Aorta (tissue), 5 donors: ENCODE data around the gene NOX3. TPM values are rescaled to one million over a fixed set of nuclear protein-coding genes. Genes with fewer than 3 reads are reported as not detected.
"Not testable (repeated sequence)": the region's sequence is repeated elsewhere in the genome, so short reads cannot be mapped to it uniquely, and the experiment has no call there.

Source experiments
- ATAC-seq: fragments of 200-7000 bp; cut with Tn5 transposase; one replicate; pipeline ENCODE4 v1.9.1; 2022; ENCODE audit warnings: moderate library complexity; ENCODE audit not compliant: low FRiP score
- DNase-seq, 2 donors: peaks; one replicate each; pipeline ENCODE4 v3.0.0-alpha.2; 2020
- H3K27ac ChIP-seq, 2 donors: one replicate each; pipeline ENCODE4 v1.5.1; 2013; ENCODE audit warnings: low read length in 2 of 2, mild to moderate bottlenecking in 2 of 2, moderate library complexity in 2 of 2, control low read depth in 1 of 2, inconsistent platforms in 1 of 2, low read depth in 1 of 2
- H3K27me3 ChIP-seq, 2 donors: one replicate each; pipeline ENCODE4 v1.6.1; 2013; ENCODE audit warnings: control low read depth in 1 of 2, low read length in 1 of 2, mild to moderate bottlenecking in 1 of 2, moderate library complexity in 1 of 2; ENCODE audit not compliant: insufficient read depth in 2 of 2, control insufficient read depth in 1 of 2
- H3K36me3 ChIP-seq, 2 donors: one replicate each; pipeline ENCODE4 v1.6.1; 2013; ENCODE audit warnings: control low read depth in 1 of 2, low read length in 1 of 2, mild to moderate bottlenecking in 1 of 2; ENCODE audit not compliant: insufficient read depth in 2 of 2, control insufficient read depth in 1 of 2
- H3K4me1 ChIP-seq, 2 donors: one replicate each; pipeline ENCODE4 v1.6.1; 2013; ENCODE audit warnings: low read length in 2 of 2, control low read depth in 1 of 2, mild to moderate bottlenecking in 1 of 2, moderate library complexity in 1 of 2; ENCODE audit not compliant: insufficient read depth in 2 of 2, control insufficient read depth in 1 of 2
- H3K4me3 ChIP-seq, 2 donors: one replicate each; pipeline ENCODE4 v1.5.1; 2013; ENCODE audit warnings: low read length in 2 of 2, control low read depth in 1 of 2, mild to moderate bottlenecking in 1 of 2
- H3K9me3 ChIP-seq: one replicate; pipeline ENCODE4 v1.6.1; 2013; ENCODE audit warnings: mild to moderate bottlenecking, low read length; ENCODE audit not compliant: control insufficient read depth
- WGBS, 2 donors: extraction: QIAGEN DNeasy Blood & Tissue Kit; methylation state at CpG; one replicate each; pipeline ENCODE4 v1.1.7; 2013; 5-methylcytosine and 5-hydroxymethylcytosine counted together
- intact Hi-C, 2 donors: fragments of 100-400 bp; cut with DNase I; formaldehyde crosslinking; loops; one replicate each; pipeline versions ENCODE4 v1.14.2 to v1.15.0; 2022
- polyA plus RNA-seq, 2 donors: library from polyadenylated mRNA; stranded (reverse); fragments of 200-250 nt; gene quantifications; one replicate each; pipeline ENCODE4 v1.2.3, GENCODE V29; 2013
- total RNA-seq, 2 donors: library from RNA; stranded (reverse); fragmentation: NEBNext Ultra II Directional; extraction: Animal tissue kit (Norgen Biotek cat#: 25700); gene quantifications; one replicate each; pipeline ENCODE4 v1.2.1, GENCODE V29; 2021
- donor health status: healthy with polysubstance abuse.
- donor health status: Bipolar disorder and iron deficiency.
- donor health status: DM: no; HTN: no; CAD: no.
- donor health status: DM: no; HTN: no; CAD: no.
- donor health status: DM: yes; HTN: yes; CAD: no.

NOX3 gene
- total and polyA plus RNA-seq, 4 donors = not detected

DNA sequence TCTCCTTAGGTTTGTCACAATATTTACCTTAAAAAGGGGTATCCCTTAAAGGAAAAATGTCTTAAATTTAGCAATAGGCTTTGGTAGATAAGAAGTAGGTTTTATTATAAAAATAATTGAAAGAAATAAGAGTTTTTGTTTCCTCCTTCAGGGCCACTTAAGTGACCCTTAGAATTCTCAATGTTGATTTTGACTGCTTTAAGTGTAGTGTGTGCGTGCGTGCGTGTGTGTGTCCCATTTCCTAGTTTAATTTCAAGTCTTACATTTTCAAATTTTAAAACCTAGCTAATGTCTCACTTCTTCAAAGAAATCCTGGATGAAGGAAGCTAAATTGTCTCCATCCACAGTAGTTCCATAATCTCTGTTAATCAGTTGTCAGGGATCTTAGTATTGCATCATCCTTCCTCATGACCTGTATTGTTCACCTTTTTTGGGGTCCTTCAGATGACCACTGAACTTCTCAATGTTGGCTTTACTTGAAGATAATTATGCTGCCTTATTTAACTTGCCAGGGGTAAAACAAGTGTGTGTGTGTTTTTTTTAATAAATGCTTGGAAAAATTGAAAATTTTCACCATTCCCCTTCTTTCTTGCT lies 90.7 kb downstream of the NOX3 start:
- H3K27me3 ChIP-seq = no peaks in the 10 kb centered on the region
- WGBS, 2 donors = 92 to 93% methylated on average over 3 of the region's 3 CpGs
- H3K27ac ChIP-seq = no peak overlapping the region
- DNase-seq (no peak), ATAC-seq (no peak)
- H3K4me3 ChIP-seq = no peak overlapping the region
- intact Hi-C loops = no loop called here
- no peaks in the 10 kb centered on the region for H3K4me1 ChIP-seq
- H3K36me3 ChIP-seq = no peaks in the 10 kb centered on the region
- no peaks in the 10 kb centered on the region for H3K9me3 ChIP-seq

DNA sequence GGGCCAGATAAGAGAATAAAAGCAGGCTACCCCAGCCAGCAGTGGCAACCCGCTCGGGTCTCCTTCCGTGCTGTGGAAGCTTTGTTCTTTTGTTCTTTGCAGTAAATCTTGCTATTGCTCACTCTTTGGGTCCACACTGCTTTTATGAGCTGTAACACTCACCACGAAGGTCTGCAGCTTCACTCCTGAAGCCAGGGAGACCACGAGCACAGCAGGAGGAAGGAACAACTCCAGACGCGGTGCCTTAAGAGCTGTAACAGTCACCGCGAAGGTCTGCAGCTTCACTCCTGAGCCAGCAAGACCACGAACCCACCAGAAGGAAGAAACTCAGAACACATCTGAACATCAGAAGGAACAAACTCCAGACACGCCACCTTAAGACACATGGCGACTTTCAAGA lies 91.6 kb downstream of the NOX3 start:
- H3K9me3 ChIP-seq, H3K36me3 ChIP-seq, DNase-seq, H3K4me1 ChIP-seq, intact Hi-C loops, H3K27ac ChIP-seq, ATAC-seq, H3K4me3 ChIP-seq, H3K27me3 ChIP-seq: not testable (repeated sequence)
- WGBS, 2 donors = 78 to 79% methylated on average over 12 of the region's 12 CpGs

DNA sequence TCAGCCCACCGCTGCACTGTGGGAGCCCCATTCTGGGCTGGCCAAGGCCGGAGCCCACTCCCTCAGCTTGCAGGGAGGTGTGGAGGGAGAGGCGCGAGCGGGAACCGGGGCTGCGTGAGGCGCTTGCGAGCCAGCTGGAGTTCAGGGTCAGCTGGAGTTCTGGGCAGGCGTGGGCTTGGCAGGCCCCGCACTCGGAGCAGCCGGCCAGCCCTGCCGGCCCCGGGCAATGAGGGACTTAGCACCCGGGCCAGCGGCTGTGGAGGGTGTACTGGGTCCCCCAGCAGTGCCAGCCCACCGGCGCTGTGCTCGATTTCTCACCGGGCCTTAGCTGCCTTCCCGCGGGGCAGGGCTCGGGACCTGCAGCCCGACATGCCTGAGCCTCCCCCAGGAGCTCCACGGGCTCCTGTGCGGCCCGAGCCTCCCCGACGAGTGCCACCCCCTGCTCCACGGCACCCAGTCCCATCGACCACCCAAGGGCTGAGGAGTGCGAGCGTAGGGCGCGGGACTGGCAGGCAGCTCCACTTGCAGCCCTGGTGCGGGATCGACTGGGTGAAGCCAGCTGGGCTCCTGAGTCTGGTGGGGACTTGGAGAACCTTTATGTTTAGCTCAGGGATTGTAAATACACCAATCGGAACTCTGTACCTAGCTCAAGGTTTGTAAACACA lies 92.5 kb downstream of the NOX3 start:
- DNase-seq, intact Hi-C loops, H3K4me3 ChIP-seq, H3K27me3 ChIP-seq, H3K36me3 ChIP-seq, ATAC-seq, H3K4me1 ChIP-seq, H3K9me3 ChIP-seq, H3K27ac ChIP-seq: not testable (repeated sequence)
- WGBS, 2 donors = 96 to 97% methylated on average over 27 to 39 of the region's 39 CpGs

GRCh38 chr6:155354167-155354566 lies 101.5 kb downstream of the NOX3 start:
- ATAC-seq (no peak), DNase-seq (no peak)
- H3K9me3 ChIP-seq = peaks cover 6% of the 10 kb centered on the region
- intact Hi-C loops = no loop called here
- no peaks in the 10 kb centered on the region for H3K4me1 ChIP-seq
- H3K36me3 ChIP-seq = no peaks in the 10 kb centered on the region
- H3K27ac ChIP-seq = no peak overlapping the region
- H3K27me3 ChIP-seq = no peaks in the 10 kb centered on the region
- no peak overlapping the region for H3K4me3 ChIP-seq

- Histone ChIP-seq H3K4me1 (no peaks in the 10 kb centered on the region), H3K27me3 (no peaks in the 10 kb centered on the region), H3K4me3 (no peak overlapping the region), H3K27ac (no peak overlapping the region), H3K36me3 (no peaks in the 10 kb centered on the region), H3K9me3 (peaks cover 9% of the 10 kb centered on the region)
- no peak for DNase-seq
- intact Hi-C loops = no loop called here
- no peak for ATAC-seq
These were observed 102.8 kb downstream of the NOX3 start for GRCh38 chr6:155352811-155353210.

- no peak overlapping the region for H3K27ac ChIP-seq
These were observed 103.6 kb downstream of the NOX3 start for GRCh38 chr6:155352130-155352420.

GRCh38 chr6:155351273-155352129 lies 104.1 kb downstream of the NOX3 start:
- Histone ChIP-seq H3K27me3 (no peaks in the 10 kb centered on the region), H3K27ac (no peak overlapping the region), H3K4me3 (no peak overlapping the region), H3K4me1 (no peaks in the 10 kb centered on the region), H3K36me3 (no peaks in the 10 kb centered on the region), H3K9me3 (peaks cover 9% of the 10 kb centered on the region)
- intact Hi-C loops = no loop called here
- DNase-seq (no peak), ATAC-seq (no peak)
- 81 to 84% methylated on average over 5 of the region's 5 CpGs for WGBS, 2 donors

More at GRCh38 chr6:155352130-155352420, 103.6 kb downstream of the NOX3 start:
- Histone ChIP-seq H3K9me3 (peaks cover 9% of the 10 kb centered on the region), H3K4me1 (no peaks in the 10 kb centered on the region), H3K4me3 (no peak overlapping the region), H3K27me3 (no peaks in the 10 kb centered on the region), H3K36me3 (no peaks in the 10 kb centered on the region)
- intact Hi-C loops = no loop called here
- no peak for DNase-seq
- 80 to 85% methylated on average over 4 of the region's 4 CpGs for WGBS, 2 donors
- no peak for ATAC-seq

DNA sequence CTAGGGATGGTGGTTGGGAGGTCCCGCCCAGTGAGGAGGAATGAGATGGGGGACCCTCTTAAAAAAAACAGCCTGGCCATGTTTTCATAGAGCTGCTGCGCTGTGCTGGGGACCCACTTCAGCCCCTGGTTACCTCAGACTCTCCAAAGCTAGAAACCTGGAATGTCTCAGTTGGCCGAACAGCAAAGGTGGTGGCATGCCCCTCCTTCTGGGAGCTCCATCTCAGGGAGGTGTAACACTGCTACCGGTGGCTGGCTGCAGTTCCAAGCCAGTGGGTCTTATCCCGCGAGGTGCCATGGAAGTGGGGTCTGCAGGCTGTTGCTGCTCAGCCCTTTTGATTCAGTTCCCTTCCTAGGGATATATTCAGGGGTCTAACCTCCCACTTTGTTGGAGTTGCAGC lies 105.7 kb downstream of the NOX3 start:
- no peak for ATAC-seq
- DNase-seq = no peak
- Histone ChIP-seq H3K36me3 (no peaks in the 10 kb centered on the region), H3K9me3 (peaks cover 9% of the 10 kb centered on the region), H3K4me3 (no peak overlapping the region), H3K27ac (no peak overlapping the region), H3K4me1 (no peaks in the 10 kb centered on the region), H3K27me3 (no peaks in the 10 kb centered on the region)
- 86 to 94% methylated on average over 6 of the region's 6 CpGs for WGBS, 2 donors
- intact Hi-C loops = no loop called here

DNA sequence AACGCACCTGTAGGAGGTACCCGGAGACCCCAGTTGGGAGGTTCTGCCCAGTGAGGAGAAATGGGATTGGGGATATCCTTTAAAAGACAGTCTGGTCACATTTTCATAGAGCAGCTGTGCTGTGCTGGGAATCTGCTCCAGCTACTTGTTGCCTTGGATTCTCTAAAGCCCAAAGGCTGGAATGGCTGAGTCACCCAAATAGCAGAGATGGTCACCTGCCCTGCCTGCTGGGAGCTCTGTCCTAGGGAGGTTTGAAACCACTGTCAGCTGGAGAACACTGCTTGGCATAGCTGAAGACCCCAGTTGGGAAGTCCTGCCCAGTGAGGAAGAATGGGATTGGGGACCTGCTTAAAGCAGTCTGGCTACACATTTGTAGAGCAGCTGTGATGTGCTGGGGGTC lies 106.5 kb downstream of the NOX3 start:
- intact Hi-C loops = no loop called here
- DNase-seq = no peak
- Histone ChIP-seq H3K9me3 (peaks cover 9% of the 10 kb centered on the region), H3K36me3 (no peaks in the 10 kb centered on the region), H3K27me3 (no peaks in the 10 kb centered on the region), H3K4me3 (no peak overlapping the region), H3K27ac (no peak overlapping the region), H3K4me1 (no peaks in the 10 kb centered on the region)
- no peak for ATAC-seq
- whole genome bisulfite sequencing, 2 donors = 99 to 100% methylated on average over 2 of the region's 2 CpGs
